ENCODE measurements around the gene RERE. TPM values are rescaled to one million over a fixed set of nuclear protein-coding genes. Genes with fewer than 3 reads are reported as not detected.

Gene RERE
- polyA plus RNA-seq, 1 of the 3 experiments (the other 2 are of a cell fraction): 8.1 TPM

DNA sequence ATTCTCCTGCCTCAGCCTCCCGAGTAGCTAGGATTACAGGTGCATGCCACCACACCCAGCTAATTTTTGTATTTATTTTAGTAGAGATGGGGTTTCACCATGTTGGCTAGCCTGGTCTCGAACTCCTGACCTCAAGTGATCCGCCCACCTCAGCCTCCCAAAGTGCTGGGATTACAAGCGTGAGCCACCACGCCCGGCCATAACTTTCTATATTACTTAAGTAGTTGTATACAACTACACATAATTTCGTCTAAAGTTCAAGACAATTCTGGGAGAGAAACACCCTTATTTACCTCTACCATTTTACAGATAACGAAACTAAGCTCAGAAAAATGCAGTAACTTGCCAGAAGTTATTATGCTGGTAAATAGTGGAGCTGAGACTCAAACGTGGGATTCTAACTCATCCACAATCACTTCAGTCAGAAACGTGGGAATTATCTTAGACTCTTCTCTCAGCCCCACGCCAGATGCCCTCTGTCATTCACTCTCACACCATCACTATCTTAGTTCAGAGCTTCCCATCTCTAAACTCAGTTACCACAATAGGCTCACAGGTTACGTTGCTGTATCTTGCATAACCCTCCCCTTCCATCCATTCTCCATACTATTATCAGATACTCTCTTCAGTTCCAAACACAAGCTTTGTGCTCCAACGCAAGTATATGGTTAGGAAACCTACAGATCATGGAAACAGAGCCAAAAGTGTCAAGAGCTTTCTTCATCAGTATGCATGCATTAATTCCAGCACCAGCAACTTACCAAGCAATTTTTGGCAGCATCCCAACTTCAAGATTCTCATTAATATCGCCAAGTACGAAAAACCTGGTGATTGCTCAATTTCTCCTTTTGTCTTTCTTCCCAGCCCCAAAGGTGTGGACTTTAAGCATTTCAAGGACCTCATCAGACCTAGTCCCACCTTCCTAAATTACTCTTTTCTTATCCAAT lies 69.3 kb downstream of the RERE start:
- CTCF ChIA-PET: interaction anchor here (0.8 to 2.7 kb wide), 7 partner anchors 14 to 186 kb away, joined by 3 to 9 read pairs (median 4); no protein-coding TSS in a partner anchor
- no peaks in the 10 kb centered on the region for H3K36me3 ChIP-seq (replicated peaks in 1 of 2; ENCODE audit: control insufficient read depth in 1 of 2, insufficient read depth in 2 of 2, low read length in 1 of 2)
- peaks cover 3% of the 10 kb centered on the region for H3F3A ChIP-seq (replicated peaks; ENCODE audit: insufficient read depth)
- no peak for TF ChIP-seq ELF1 (IDR thresholded peaks at IDR 0.05)
- no peak for TF ChIP-seq GABPA (IDR thresholded peaks at IDR 0.05; ENCODE audit: low read depth)
- TF ChIP-seq, protein P1, sequence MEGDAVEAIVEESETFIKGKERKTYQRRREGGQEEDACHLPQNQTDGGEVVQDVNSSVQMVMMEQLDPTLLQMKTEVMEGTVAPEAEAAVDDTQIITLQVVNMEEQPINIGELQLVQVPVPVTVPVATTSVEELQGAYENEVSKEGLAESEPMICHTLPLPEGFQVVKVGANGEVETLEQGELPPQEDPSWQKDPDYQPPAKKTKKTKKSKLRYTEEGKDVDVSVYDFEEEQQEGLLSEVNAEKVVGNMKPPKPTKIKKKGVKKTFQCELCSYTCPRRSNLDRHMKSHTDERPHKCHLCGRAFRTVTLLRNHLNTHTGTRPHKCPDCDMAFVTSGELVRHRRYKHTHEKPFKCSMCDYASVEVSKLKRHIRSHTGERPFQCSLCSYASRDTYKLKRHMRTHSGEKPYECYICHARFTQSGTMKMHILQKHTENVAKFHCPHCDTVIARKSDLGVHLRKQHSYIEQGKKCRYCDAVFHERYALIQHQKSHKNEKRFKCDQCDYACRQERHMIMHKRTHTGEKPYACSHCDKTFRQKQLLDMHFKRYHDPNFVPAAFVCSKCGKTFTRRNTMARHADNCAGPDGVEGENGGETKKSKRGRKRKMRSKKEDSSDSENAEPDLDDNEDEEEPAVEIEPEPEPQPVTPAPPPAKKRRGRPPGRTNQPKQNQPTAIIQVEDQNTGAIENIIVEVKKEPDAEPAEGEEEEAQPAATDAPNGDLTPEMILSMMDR (IDR thresholded peaks at IDR 0.05): no peak
- TF ChIP-seq NRF1 (IDR thresholded peaks at IDR 0.05; ENCODE audit: low read depth, low read length): no peak
- H4K20me1 ChIP-seq (ENCODE audit: insufficient read depth): no peaks in the 10 kb centered on the region
- no peak overlapping the region for H3K4me2 ChIP-seq
- POLR2A ChIA-PET: no interaction called here
- H3K79me2 ChIP-seq (ENCODE audit: insufficient read depth): no peaks in the 10 kb centered on the region; the same call in 1 of the 2 replicates
- H3K9ac ChIP-seq: no peak overlapping the region
- H3K4me3 ChIP-seq (ENCODE audit: low read depth in 2 of 2, low read length in 1 of 2): no peak overlapping the region
- DNase-seq: no peak
- H3K9me2 ChIP-seq: no peaks in the 10 kb centered on the region
- no peaks in the 10 kb centered on the region for H3K27me3 ChIP-seq (ENCODE audit: insufficient read depth)
- H3K27ac ChIP-seq (ENCODE audit: low read depth in 2 of 2, low read length in 1 of 2): no peak overlapping the region
- H3K4me1 ChIP-seq (ENCODE audit: control insufficient read depth in 1 of 2, insufficient read depth in 2 of 2, low read depth in 1 of 2, low read length in 1 of 2): peaks cover 3 to 12% of the 10 kb centered on the region in 2 experiments; a peak in 3 of 4 replicates
- H2AFZ ChIP-seq (ENCODE audit: low read depth): no peak overlapping the region
- WGBS (ENCODE audit: low lambda C conversion rate): 89% methylated on average over 15 of the region's 15 CpGs
- no peaks in the 10 kb centered on the region for H3K9me3 ChIP-seq

DNA sequence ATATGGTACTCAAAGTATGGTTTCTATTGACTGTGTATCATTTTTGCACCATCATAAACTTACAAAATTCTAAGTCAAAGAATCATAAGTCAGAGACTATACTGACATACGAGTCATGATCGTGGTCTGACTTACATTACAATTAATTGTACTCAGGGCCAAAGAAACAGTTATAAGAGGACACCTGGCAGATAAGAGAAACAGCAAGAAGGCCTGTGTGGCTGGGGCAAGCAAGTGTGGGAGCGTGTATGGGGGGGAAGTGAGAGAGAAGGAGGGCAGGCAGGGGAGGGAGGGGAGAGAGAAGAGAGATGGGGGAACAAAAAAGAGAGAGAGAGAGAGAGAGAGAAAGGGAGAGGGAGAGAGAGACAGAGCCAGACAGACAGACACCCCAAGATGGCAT lies 70.9 kb downstream of the RERE start:
- POLR2A ChIA-PET: interaction anchor here (1.0 kb wide), 1 partner anchor 71 kb away, joined by 3 read pairs; the partner anchor contains the start of gene RERE
- Histone ChIP-seq H3K4me2 (no peak overlapping the region), H3K4me1 (ENCODE audit: control insufficient read depth in 1 of 2, insufficient read depth in 2 of 2, low read depth in 1 of 2, low read length in 1 of 2) (peaks cover 0 to 9% of the 10 kb centered on the region in 2 experiments; a peak in 2 of 4 replicates), H3K4me3 (ENCODE audit: low read depth in 2 of 2, low read length in 1 of 2) (no peak overlapping the region), H3K27ac (ENCODE audit: low read depth in 2 of 2, low read length in 1 of 2) (no peak overlapping the region), H3K79me2 (ENCODE audit: insufficient read depth) (no peaks in the 10 kb centered on the region; the same call in 1 of the 2 replicates), H3K9me3 (no peaks in the 10 kb centered on the region), H2AFZ (ENCODE audit: low read depth) (no peak overlapping the region), H4K20me1 (ENCODE audit: insufficient read depth) (no peaks in the 10 kb centered on the region), H3K27me3 (ENCODE audit: insufficient read depth) (no peaks in the 10 kb centered on the region), H3F3A (replicated peaks; ENCODE audit: insufficient read depth) (peaks cover 3% of the 10 kb centered on the region), H3K36me3 (replicated peaks in 1 of 2; ENCODE audit: control insufficient read depth in 1 of 2, insufficient read depth in 2 of 2, low read length in 1 of 2) (no peaks in the 10 kb centered on the region), H3K9me2 (no peaks in the 10 kb centered on the region), H3K9ac (no peak overlapping the region)
- 68% methylated on average over 3 of the region's 3 CpGs for WGBS (ENCODE audit: low lambda C conversion rate)
- DNase-seq: no peak
- CTCF ChIA-PET: no interaction called here
- TF ChIP-seq, protein P2, sequence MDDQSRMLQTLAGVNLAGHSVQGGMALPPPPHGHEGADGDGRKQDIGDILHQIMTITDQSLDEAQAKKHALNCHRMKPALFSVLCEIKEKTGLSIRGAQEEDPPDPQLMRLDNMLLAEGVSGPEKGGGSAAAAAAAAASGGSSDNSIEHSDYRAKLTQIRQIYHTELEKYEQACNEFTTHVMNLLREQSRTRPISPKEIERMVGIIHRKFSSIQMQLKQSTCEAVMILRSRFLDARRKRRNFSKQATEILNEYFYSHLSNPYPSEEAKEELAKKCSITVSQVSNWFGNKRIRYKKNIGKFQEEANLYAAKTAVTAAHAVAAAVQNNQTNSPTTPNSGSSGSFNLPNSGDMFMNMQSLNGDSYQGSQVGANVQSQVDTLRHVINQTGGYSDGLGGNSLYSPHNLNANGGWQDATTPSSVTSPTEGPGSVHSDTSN (IDR thresholded peaks at IDR 0.05): peak; percentile 21; the same call in 1 of the 2 replicates
- TF ChIP-seq, protein P1 (IDR thresholded peaks at IDR 0.05): no peak
- TF ChIP-seq RXRA (IDR thresholded peaks at IDR 0.05; ENCODE audit: borderline replicate concordance, low read depth): no peak
- TF ChIP-seq TEAD4 (IDR thresholded peaks at IDR 0.05; ENCODE audit: borderline replicate concordance, insufficient read depth): no peak
- TF ChIP-seq TAF1 (IDR thresholded peaks at IDR 0.05; ENCODE audit: borderline replicate concordance, low read depth, low read length): no peak
- no peak for TF ChIP-seq ELF1 (IDR thresholded peaks at IDR 0.05)
- peak; percentile 51; the same call in 1 of the 2 replicates for TF ChIP-seq TCF12 (IDR thresholded peaks at IDR 0.05)
- no peak for TF ChIP-seq NRF1 (IDR thresholded peaks at IDR 0.05; ENCODE audit: low read depth, low read length)

All from SK-N-SH (cell line).